Heart right ventricle (tissue), 16 donors: ENCODE data around the gene FTO. TPM values are rescaled to one million over a fixed set of nuclear protein-coding genes. Genes with fewer than 3 reads are reported as not detected.

ENCODE experiments used
- ATAC-seq, 8 donors: fragments of 200-7000 bp; cut with Tn5 transposase; one replicate each; pipeline ENCODE4 v1.9.1; 2020; ENCODE audit warnings: mild to moderate bottlenecking in 8 of 8, moderate library complexity in 8 of 8, moderate number of reproducible peaks in 1 of 8
- DNase-seq, 2 donors: peaks; one replicate each; pipeline ENCODE4 v3.0.0-alpha.2; 2020
- H3K27ac ChIP-seq, 10 donors: fragments of 200-600 bp; sonication (generic) in 2 of 10; one replicate each; pipeline versions ENCODE4 v1.5.0 to v1.8.0; 2020 to 2022; ENCODE audit warnings: mild to moderate bottlenecking in 3 of 10
- H3K27me3 ChIP-seq, 7 donors: fragments of 200-600 bp; one replicate each; pipeline ENCODE4 v1.8.0; 2021 to 2022; ENCODE audit warnings: mild to moderate bottlenecking in 2 of 7
- H3K36me3 ChIP-seq, 9 donors: fragments of 200-600 bp; sonication (generic) in 1 of 9; one replicate each; pipeline versions ENCODE4 v1.5.0 to v1.8.0; 2020 to 2022; ENCODE audit warnings: mild to moderate bottlenecking in 2 of 9
- H3K4me1 ChIP-seq, 9 donors: fragments of 200-600 bp; sonication (generic) in 1 of 9; one replicate each; pipeline versions ENCODE4 v1.5.0 to v1.8.0; 2020 to 2022; ENCODE audit warnings: mild to moderate bottlenecking in 4 of 9
- H3K4me3 ChIP-seq, 10 donors: fragments of 200-600 bp; sonication (generic) in 2 of 10; one replicate each; pipeline versions ENCODE4 v1.5.0 to v1.8.0; 2020 to 2022; ENCODE audit warnings: mild to moderate bottlenecking in 7 of 10, moderate library complexity in 2 of 10
- H3K9me3 ChIP-seq, 11 donors: fragments of 200-600 bp in 10 of 11; sonication (generic) in 2 of 11; one replicate each; pipeline versions ENCODE4 v1.5.0 to v1.8.0; 2013 to 2022; ENCODE audit warnings: mild to moderate bottlenecking in 2 of 11, control low read depth in 1 of 11, moderate library complexity in 1 of 11
- CTCF ChIP-seq, 9 donors: fragments of 200-600 bp; sonication (generic) in 2 of 9; IDR thresholded peaks; one replicate each; pipeline versions ENCODE4 v1.5.0 to v1.8.0; 2021 to 2022; ENCODE audit warnings: antibody characterized with exemption in 9 of 9, mild to moderate bottlenecking in 5 of 9, moderate library complexity in 1 of 9
- WGBS, 2 donors: extraction: QIAGEN DNeasy Blood & Tissue Kit; methylation state at CpG; one replicate each; pipeline ENCODE4 v1.1.7; 2013; ENCODE audit warnings: inconsistent platforms in 1 of 2; 5-methylcytosine and 5-hydroxymethylcytosine counted together
- intact Hi-C, 10 donors: fragments of 100-400 bp; cut with DNase I; formaldehyde crosslinking; loops; one replicate each; pipeline versions ENCODE4 v1.11.1 to v1.14.2; 2022
- polyA plus RNA-seq, 2 donors: library from polyadenylated mRNA; stranded (reverse); fragments of 200-250 nt; gene quantifications; one replicate each; pipeline ENCODE4 v1.2.3, GENCODE V29; 2013
- total RNA-seq, 10 donors: library from RNA; stranded (reverse); fragmentation: NEBNext Ultra II Directional in 3 of 10; extraction: Animal tissue kit (Norgen Biotek cat#: 25700) in 3 of 10; gene quantifications; one replicate each; pipeline versions ENCODE4 v1.2.1 to v1.2.4, GENCODE V29; 2021 to 2023
- donor health status: Arrhythmogenic right ventricular cardiomyopathy.
- donor health status: ischemic (EF 13 %, LVEDD 7.1; RV severe dilation, severe dysfunction).
- donor health status: healthy with polysubstance abuse.
- donor health status: DM: no; HTN: yes; CAD: no.
- donor health status: DM: no; HTN: no; CAD: no.
- donor health status: ischemic (EF 25% LVEDD 6.9; RV normal size, moderate dysfunction).
- donor health status: ischemic (EF 25% LVEDD 5.7; RV mildly dilated, moderate dysfunction).
- donor health status: healthy.
- donor health status: DM: yes; HTN: yes; CAD: no.
- donor health status: Ischemic cardiomyopathy.
- donor health status: ischemic (EF 35%, LVEDD 5.7; RV mildly dilated, moderate dysfunction).
- donor health status: nonischemic (EF 11% LVEDD 7.7; RV severe dilation, severe dysfunction).
- donor health status: DM: yes; HTN: yes; CAD: no.
- donor health status: PGD.
- donor health status: ischemic (EF 29% LVEDD 5.4; RV normal size, mild dysfunction).
- donor health status: nonischemic (EF 23%, LVEDD 6.1; RV moderate dilation, normal function).

FTO gene
- total and polyA plus RNA-seq, 12 donors: 8.5 to 103 (median 90.0) TPM

- Histone ChIP-seq H3K9me3 (peaks cover 0 to 28% (median 0%) of the 10 kb centered on the region in 11 donors), H3K27me3 (no peaks in the 10 kb centered on the region), H3K27ac (peak overlapping the region in 1 of 10 donors; percentile 79), H3K4me3 (no peak overlapping the region), H3K36me3 (peaks cover 0 to 22% (median 8%) of the 10 kb centered on the region in 9 donors), H3K4me1 (peaks cover 0 to 23% (median 10%) of the 10 kb centered on the region in 9 donors)
- TF ChIP-seq CTCF (IDR thresholded peaks at IDR 0.05): no peak
- intact Hi-C loops: no loop called here
- 98 to 100% methylated on average over 1 of the region's 1 CpG for WGBS, 2 donors
- ATAC-seq (no peak), DNase-seq (no peak)
Measured at GRCh38 chr16:53866520-53866919, 162.6 kb downstream of the FTO start.

GRCh38 chr16:53870831-53871230, 166.9 kb downstream of the FTO start:
- Histone ChIP-seq H3K27me3 (no peaks in the 10 kb centered on the region), H3K9me3 (peaks cover 0 to 29% (median 0%) of the 10 kb centered on the region in 11 donors), H3K4me1 (peaks cover 0 to 21% (median under 1%) of the 10 kb centered on the region in 9 donors), H3K36me3 (peaks cover 0 to 40% (median 0%) of the 10 kb centered on the region in 9 donors), H3K4me3 (no peak overlapping the region), H3K27ac (no peak overlapping the region)
- no peak for TF ChIP-seq CTCF (IDR thresholded peaks at IDR 0.05)
- ATAC-seq: no peak
- no peak for DNase-seq
- intact Hi-C loops: no loop called here
- 97 to 100% methylated on average over 1 of the region's 1 CpG for WGBS, 2 donors

DNA sequence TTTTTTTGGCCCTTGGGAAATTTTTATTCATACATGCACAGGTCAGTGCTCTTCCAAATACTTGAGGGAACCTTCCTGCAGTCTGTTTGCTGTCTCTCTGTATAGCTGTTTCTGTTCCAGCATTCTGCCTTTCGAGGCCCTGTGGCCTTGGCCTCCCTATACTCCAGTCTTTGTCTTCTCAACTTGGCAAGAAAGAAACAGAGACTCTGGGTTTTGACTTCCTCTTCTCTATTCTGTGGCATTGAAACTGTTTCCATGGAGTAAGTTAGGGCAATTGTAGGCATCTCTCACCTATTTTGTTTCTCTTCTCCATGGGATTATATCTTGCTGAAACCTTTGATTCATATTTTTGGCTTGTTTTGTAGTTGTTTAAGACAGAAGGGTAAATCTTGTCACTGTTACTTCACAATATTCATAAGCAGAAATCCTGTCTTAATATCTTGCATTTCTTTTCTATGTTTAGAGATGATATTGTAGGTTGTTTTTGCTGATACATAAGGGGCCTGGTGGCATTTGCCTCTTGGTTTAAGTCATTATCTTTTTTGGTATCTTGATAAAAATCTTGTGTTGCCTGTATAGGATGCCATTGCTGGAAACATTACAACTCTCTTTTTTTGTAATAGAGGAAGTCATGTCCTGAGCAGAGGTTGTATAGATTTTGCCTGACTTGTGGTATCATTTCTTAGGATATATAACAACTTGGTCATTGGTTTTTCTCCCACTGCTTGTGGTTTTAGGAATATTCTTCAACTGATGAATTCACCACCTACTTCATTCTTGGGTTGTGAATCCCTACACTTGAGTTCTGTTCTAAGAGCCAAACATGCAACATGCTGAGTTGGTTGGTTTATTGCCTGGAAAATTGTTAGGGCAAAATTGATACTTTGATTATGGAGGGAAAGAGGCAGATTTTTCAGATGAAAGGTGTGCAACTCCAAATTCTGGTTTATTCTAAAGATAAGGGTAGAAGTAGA, 168.6 kb downstream of the FTO start:
- no peak for TF ChIP-seq CTCF (IDR thresholded peaks at IDR 0.05)
- Histone ChIP-seq H3K27ac (no peak overlapping the region), H3K9me3 (peaks cover 0 to 17% (median 0%) of the 10 kb centered on the region in 11 donors), H3K4me1 (peaks cover 0 to 14% (median 0%) of the 10 kb centered on the region in 9 donors), H3K4me3 (no peak overlapping the region), H3K27me3 (no peaks in the 10 kb centered on the region), H3K36me3 (peaks cover 0 to 42% (median 0%) of the 10 kb centered on the region in 9 donors)
- ATAC-seq: no peak
- intact Hi-C loops: no loop called here
- no peak for DNase-seq
- 61 to 90% methylated on average over 1 of the region's 1 CpG for WGBS, 2 donors

DNA sequence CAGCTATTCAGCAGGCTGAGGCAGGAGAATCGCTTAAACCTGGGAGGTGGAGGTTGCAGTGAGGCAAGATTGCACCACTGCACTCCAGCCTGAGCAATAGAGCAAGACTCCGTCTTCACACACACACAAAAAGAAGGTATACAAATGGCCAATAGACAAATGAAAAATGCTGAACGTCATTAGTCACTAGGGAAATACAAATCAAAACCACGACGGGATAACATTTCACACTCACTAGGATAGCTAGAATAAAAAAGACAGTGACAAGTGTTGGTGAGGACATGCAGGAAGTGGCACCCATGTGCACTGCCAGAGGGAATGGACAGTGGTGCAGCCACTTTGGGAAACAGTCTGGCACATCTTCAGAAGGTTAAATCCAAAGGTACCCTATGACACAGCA, 172.9 kb downstream of the FTO start:
- H3K4me1 ChIP-seq: peaks cover 0 to 14% (median 6%) of the 10 kb centered on the region in 9 donors
- H3K9me3 ChIP-seq: no peaks in the 10 kb centered on the region
- no peak for TF ChIP-seq CTCF (IDR thresholded peaks at IDR 0.05)
- H3K27me3 ChIP-seq: no peaks in the 10 kb centered on the region
- H3K4me3 ChIP-seq: no peak overlapping the region
- WGBS, 2 donors: 83 to 94% methylated on average over 5 of the region's 5 CpGs
- H3K36me3 ChIP-seq: peaks cover 0 to 47% (median 10%) of the 10 kb centered on the region in 9 donors
- DNase-seq (no peak), ATAC-seq (no peak)
- intact Hi-C loops: no loop called here
- no peak overlapping the region for H3K27ac ChIP-seq
